ENCODE measurements around the gene PDE8B. TPM values are rescaled to one million over a fixed set of nuclear protein-coding genes. Genes with fewer than 3 reads are reported as not detected.

The PDE8B gene
- total RNA-seq, 1 donor from 2014 or later: 0.33 TPM

DNA sequence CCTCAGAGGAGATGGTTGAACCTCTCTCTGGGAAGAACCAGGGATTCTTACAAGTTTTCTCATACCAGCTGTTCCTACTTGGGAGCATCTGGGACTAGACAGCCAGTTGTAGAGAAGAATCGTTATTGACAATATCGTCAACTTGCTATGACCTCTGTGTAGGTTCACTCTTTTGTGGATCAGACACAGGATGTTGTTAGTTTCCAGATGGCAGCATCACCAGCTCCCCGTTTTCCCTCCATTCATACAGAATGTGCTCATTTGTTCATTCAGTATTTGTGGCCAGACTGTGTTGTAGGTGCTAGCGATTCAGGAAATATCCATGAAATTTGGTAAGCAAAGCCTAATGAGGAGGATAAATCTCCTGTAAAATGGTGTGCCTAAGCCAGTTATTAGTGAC lies 3.7 kb downstream of the PDE8B start:
- H3K27me3 ChIP-seq (ENCODE audit: control insufficient read depth, insufficient read depth, low read length): peaks cover 28% of the 10 kb centered on the region
- TF ChIP-seq, protein P1, sequence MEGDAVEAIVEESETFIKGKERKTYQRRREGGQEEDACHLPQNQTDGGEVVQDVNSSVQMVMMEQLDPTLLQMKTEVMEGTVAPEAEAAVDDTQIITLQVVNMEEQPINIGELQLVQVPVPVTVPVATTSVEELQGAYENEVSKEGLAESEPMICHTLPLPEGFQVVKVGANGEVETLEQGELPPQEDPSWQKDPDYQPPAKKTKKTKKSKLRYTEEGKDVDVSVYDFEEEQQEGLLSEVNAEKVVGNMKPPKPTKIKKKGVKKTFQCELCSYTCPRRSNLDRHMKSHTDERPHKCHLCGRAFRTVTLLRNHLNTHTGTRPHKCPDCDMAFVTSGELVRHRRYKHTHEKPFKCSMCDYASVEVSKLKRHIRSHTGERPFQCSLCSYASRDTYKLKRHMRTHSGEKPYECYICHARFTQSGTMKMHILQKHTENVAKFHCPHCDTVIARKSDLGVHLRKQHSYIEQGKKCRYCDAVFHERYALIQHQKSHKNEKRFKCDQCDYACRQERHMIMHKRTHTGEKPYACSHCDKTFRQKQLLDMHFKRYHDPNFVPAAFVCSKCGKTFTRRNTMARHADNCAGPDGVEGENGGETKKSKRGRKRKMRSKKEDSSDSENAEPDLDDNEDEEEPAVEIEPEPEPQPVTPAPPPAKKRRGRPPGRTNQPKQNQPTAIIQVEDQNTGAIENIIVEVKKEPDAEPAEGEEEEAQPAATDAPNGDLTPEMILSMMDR (IDR thresholded peaks at IDR 0.05; ENCODE audit: insufficient read depth, low read length, poor library complexity, severe bottlenecking): no peak
- no peak overlapping the region for H3K4me3 ChIP-seq (ENCODE audit: low read depth, low read length)
- H3K36me3 ChIP-seq (ENCODE audit: control insufficient read depth, insufficient read depth, low read length): no peaks in the 10 kb centered on the region
- no peak for DNase-seq (ENCODE audit: low read depth)

DNA sequence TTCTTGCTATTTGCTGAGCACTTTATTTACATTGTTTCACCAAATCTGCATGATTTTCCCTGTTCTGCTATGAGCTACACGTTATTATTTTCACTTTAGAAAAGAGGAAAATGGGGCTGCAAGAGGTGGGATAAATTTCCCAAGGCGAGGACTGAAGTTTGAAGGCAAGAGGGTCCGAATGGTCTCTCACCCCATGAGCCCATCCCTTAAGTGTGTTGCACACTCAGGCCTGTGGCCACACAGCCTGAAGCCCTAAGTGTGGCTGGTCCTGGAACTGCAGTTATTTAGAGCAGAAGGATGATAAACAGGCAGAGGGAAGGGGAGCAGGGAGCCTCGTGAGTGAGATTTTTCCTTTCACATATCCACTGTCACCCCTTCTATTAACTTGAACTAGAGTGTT lies 7.8 kb downstream of the PDE8B start:
- Histone ChIP-seq H3K36me3 (ENCODE audit: control insufficient read depth, insufficient read depth, low read length) (no peaks in the 10 kb centered on the region), H3K27me3 (ENCODE audit: control insufficient read depth, insufficient read depth, low read length) (peaks cover 2% of the 10 kb centered on the region), H3K4me3 (ENCODE audit: low read depth, low read length) (no peak overlapping the region)
- TF ChIP-seq, protein P1 (IDR thresholded peaks at IDR 0.05; ENCODE audit: insufficient read depth, low read length, poor library complexity, severe bottlenecking): no peak
- no peak for DNase-seq (ENCODE audit: low read depth)

DNA sequence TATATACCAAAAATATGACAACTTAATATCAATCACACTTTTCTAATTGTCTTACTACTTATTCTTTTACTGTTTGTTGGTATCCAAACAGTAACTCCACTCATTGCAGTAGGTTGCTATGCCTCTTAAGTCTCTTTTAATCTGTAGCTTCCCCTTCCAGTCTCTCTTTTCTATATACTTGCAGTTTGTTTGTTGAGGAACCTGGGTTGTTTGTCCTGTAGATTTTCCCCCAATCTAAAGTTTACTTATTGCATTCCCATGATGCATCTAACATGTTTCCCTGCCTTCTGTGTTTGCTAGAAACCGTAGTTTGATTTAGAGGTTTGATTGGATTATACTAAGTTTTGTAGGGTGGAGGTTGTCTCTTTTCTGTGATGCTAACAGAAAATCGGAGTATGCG lies 10.6 kb downstream of the PDE8B start:
- TF ChIP-seq, protein P1 (IDR thresholded peaks at IDR 0.05; ENCODE audit: insufficient read depth, low read length, poor library complexity, severe bottlenecking): no peak
- no peaks in the 10 kb centered on the region for H3K36me3 ChIP-seq (ENCODE audit: control insufficient read depth, insufficient read depth, low read length)
- H3K27me3 ChIP-seq (ENCODE audit: control insufficient read depth, insufficient read depth, low read length): peaks cover 2% of the 10 kb centered on the region
- no peak for DNase-seq (ENCODE audit: low read depth)
- no peak overlapping the region for H3K4me3 ChIP-seq (ENCODE audit: low read depth, low read length)

DNA sequence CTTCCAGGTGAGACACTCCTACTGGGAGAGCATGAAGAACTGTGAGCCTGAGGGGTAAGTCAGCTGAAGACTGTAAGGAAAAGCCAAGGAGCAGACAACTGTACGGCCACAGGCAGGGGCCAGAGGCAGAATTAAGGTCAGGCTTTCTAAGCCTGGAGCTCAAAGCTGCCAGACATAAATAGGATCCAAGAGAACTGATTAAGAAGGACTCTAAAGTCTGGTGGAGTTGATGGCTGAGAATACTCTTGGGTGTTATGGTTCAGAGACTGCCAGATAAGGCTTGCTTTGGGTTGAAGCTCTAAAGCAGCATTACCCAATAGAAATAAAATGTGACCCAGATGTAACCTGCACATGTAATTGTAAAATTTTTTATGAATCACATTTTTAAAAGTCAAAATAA lies 12.2 kb downstream of the PDE8B start:
- TF ChIP-seq, protein P1 (IDR thresholded peaks at IDR 0.05; ENCODE audit: insufficient read depth, low read length, poor library complexity, severe bottlenecking): no peak
- DNase-seq (ENCODE audit: low read depth): no peak
- Histone ChIP-seq H3K27me3 (ENCODE audit: control insufficient read depth, insufficient read depth, low read length) (peaks cover 2% of the 10 kb centered on the region), H3K4me3 (ENCODE audit: low read depth, low read length) (no peak overlapping the region), H3K36me3 (ENCODE audit: control insufficient read depth, insufficient read depth, low read length) (no peaks in the 10 kb centered on the region)

DNA sequence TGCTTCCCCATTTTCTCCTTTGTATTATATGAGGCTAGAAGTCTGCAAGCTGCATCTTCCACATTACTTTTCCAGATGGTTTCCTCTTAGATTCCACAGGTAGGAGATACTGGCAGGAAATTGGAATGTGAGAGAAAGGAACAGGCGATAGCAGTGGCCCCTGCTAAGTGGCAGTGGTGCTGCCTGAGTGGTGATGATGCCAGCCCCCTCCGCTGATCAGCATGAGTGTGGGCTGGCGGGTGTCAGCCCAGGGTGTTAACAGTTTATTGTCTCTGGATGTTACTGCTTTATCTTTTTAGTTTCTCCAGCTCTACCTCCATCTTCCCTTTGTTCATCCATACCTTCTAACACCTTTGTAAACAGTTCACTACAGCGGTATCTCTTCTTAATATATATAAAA lies 13.2 kb downstream of the PDE8B start:
- Histone ChIP-seq H3K27me3 (ENCODE audit: control insufficient read depth, insufficient read depth, low read length) (peaks cover 2% of the 10 kb centered on the region), H3K36me3 (ENCODE audit: control insufficient read depth, insufficient read depth, low read length) (no peaks in the 10 kb centered on the region), H3K4me3 (ENCODE audit: low read depth, low read length) (no peak overlapping the region)
- TF ChIP-seq, protein P1 (IDR thresholded peaks at IDR 0.05; ENCODE audit: insufficient read depth, low read length, poor library complexity, severe bottlenecking): no peak
- no peak for DNase-seq (ENCODE audit: low read depth)

DNA sequence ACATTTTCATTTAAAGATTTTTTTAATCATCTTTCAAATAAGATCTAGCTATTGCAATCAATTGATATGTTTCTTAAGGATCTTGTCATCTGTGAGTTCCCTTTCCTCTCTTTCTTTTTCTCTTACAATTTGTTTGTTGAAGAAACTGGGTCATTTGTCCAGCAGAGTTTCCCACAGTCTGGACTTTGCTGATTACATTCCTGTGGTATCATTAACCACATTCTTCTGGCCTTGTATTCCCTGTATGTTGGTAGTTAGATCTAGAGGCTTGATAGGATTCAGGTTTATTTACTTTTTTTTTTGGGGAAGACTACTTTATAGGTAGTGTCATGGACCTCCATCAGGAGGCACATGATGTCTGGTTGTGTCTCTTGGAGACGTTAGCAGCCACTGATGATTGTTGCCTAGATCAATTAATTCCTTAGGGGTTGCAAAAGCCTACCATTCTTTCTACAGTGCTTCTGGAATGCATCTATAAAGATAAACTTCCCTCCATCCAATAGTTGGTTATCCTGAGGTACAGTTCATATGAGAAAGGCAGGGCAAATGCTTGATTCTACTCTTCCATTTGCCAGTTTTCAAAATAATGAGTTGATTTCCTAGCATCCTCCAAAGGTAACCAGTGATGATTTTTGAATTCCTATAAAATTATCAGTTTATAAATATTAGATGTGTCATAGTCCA lies 14.3 kb downstream of the PDE8B start:
- Histone ChIP-seq H3K36me3 (ENCODE audit: control insufficient read depth, insufficient read depth, low read length) (no peaks in the 10 kb centered on the region), H3K4me3 (ENCODE audit: low read depth, low read length) (no peak overlapping the region), H3K27me3 (ENCODE audit: control insufficient read depth, insufficient read depth, low read length) (peaks cover 2% of the 10 kb centered on the region)
- TF ChIP-seq, protein P1 (IDR thresholded peaks at IDR 0.05; ENCODE audit: insufficient read depth, low read length, poor library complexity, severe bottlenecking): no peak
- peak; percentile 39 for DNase-seq (ENCODE audit: low read depth)

Data from kidney epithelial cell (primary cell).